HFF-Myc (cell line): ENCODE results near the gene MID1.

Source experiments
- DNase-seq: peaks from one replicate; pipeline ENCODE4 v3.0.0-alpha.2; 2011; ENCODE audit warnings: low read depth; ENCODE audit errors: extremely low read depth
- H3K4me3 ChIP-seq: replicated peaks from 2 replicates; pipeline ENCODE4 v1.5.1; 2011; ENCODE audit warnings: low read depth, mild to moderate bottlenecking, control low read depth, low read length
- CTCF ChIP-seq: IDR thresholded peaks from 2 replicates; pipeline ENCODE4 v1.5.1; 2012; ENCODE audit warnings: mild to moderate bottlenecking, low read depth, low read length, control low read depth; ENCODE audit errors: missing control alignments

Gene MID1

GRCh38 chrX:10427249-10427648 is 193.1 kb downstream of the MID1 start:
- DNase-seq, result no peak
- no peak for TF ChIP-seq CTCF
- H3K4me3 ChIP-seq, result no peak overlapping the region

GRCh38 chrX:10423716-10424115 is 196.7 kb downstream of the MID1 start:
- no peak overlapping the region for H3K4me3 ChIP-seq
- no peak for TF ChIP-seq CTCF
- DNase-seq, result no peak

GRCh38 chrX:10420134-10420533 is 200.3 kb downstream of the MID1 start:
- TF ChIP-seq CTCF, result no peak
- no peak overlapping the region for H3K4me3 ChIP-seq
- no peak for DNase-seq

- DNase-seq, result no peak
- no peak overlapping the region for H3K4me3 ChIP-seq
- TF ChIP-seq CTCF, result no peak
These were observed 204.0 kb downstream of the MID1 start for GRCh38 chrX:10416424-10416823.

GRCh38 chrX:10415306-10416001 is 204.9 kb downstream of the MID1 start:
- no peak for DNase-seq
- TF ChIP-seq CTCF, result no peak
- H3K4me3 ChIP-seq, result no peak overlapping the region

- no peak for DNase-seq
- no peak overlapping the region for H3K4me3 ChIP-seq
- TF ChIP-seq CTCF, result no peak
These were observed 205.5 kb downstream of the MID1 start for GRCh38 chrX:10414862-10415261.

GRCh38 chrX:10414156-10414824 is 206.1 kb downstream of the MID1 start:
- H3K4me3 ChIP-seq, result no peak overlapping the region
- no peak for DNase-seq
- no peak for TF ChIP-seq CTCF
